Tibial nerve (tissue), 4 donors: Measurements from ENCODE around the gene ARMC7.
"Not testable (repeated sequence)": the region's sequence is repeated elsewhere in the genome, so short reads cannot be mapped to it uniquely, and the experiment has no call there.

Source experiments
- EP300 ChIP-seq, 2 donors: sonication (generic); formaldehyde crosslinking; IDR thresholded peaks; one replicate each; pipeline ENCODE4 v1.6.1; 2017; ENCODE audit warnings: antibody characterized with exemption in 2 of 2, mild to moderate bottlenecking in 1 of 2
- POLR2A ChIP-seq, 2 donors: fragments of 450-650 bp; IDR thresholded peaks; one replicate each; pipeline ENCODE4 v1.6.1; 2017; ENCODE audit warnings: antibody characterized with exemption in 2 of 2, mild to moderate bottlenecking in 2 of 2, moderate library complexity in 2 of 2
- TF ChIP-seq, protein P1 (sequence below), 5 experiments: fragments of 200-600 bp in 3 of 5; fragments of 450-650 bp in 2 of 5; sonication (generic) in 3 of 5; IDR thresholded peaks; one replicate each; pipeline ENCODE4 v1.5.1; 2016 to 2019; ENCODE audit warnings: antibody characterized with exemption in 5 of 5, mild to moderate bottlenecking in 3 of 5, moderate library complexity in 2 of 5

GRCh38 chr17:75158480-75158879 is 48.7 kb downstream of the ARMC7 start:
- TF ChIP-seq POLR2A, EP300 (IDR thresholded peaks at IDR 0.05): not testable (repeated sequence)
- TF ChIP-seq, protein P1, sequence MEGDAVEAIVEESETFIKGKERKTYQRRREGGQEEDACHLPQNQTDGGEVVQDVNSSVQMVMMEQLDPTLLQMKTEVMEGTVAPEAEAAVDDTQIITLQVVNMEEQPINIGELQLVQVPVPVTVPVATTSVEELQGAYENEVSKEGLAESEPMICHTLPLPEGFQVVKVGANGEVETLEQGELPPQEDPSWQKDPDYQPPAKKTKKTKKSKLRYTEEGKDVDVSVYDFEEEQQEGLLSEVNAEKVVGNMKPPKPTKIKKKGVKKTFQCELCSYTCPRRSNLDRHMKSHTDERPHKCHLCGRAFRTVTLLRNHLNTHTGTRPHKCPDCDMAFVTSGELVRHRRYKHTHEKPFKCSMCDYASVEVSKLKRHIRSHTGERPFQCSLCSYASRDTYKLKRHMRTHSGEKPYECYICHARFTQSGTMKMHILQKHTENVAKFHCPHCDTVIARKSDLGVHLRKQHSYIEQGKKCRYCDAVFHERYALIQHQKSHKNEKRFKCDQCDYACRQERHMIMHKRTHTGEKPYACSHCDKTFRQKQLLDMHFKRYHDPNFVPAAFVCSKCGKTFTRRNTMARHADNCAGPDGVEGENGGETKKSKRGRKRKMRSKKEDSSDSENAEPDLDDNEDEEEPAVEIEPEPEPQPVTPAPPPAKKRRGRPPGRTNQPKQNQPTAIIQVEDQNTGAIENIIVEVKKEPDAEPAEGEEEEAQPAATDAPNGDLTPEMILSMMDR (IDR thresholded peaks at IDR 0.05) = not testable (repeated sequence)
